Activated T-helper 17 cell treated with anti-CD3 and anti-CD28 coated beads, Interleukin-2, amount 50 U/mL, for 72 hours (primary cell): ENCODE measurements around the gene CLEC2L. TPM values are rescaled to one million over a fixed set of nuclear protein-coding genes. Genes with fewer than 3 reads are reported as not detected.

Source experiments
- ATAC-seq: fragments of 150-1000 bp; cut with Tn5 transposase; replicated peaks from 2 replicates; pipeline ENCODE4 v1.10.0; 2021; ENCODE audit warnings: mild to moderate bottlenecking, moderate library complexity
- H3K27ac Mint-ChIP-seq: one replicate; pipeline ENCODE4 v1.8.0; 2022; ENCODE audit warnings: mixed read lengths
- H3K27me3 Mint-ChIP-seq: one replicate; pipeline ENCODE4 v1.8.0; 2022; ENCODE audit warnings: mixed read lengths
- H3K36me3 Mint-ChIP-seq: one replicate; pipeline ENCODE4 v1.8.0; 2022; ENCODE audit warnings: low read depth, mild to moderate bottlenecking, mixed read lengths
- H3K4me1 Mint-ChIP-seq: one replicate; pipeline ENCODE4 v1.8.0; 2022; ENCODE audit warnings: mixed read lengths
- H3K4me3 Mint-ChIP-seq: one replicate; pipeline ENCODE4 v1.8.0; 2022; ENCODE audit warnings: mild to moderate bottlenecking, mixed read lengths
- H3K9me3 Mint-ChIP-seq: one replicate; pipeline ENCODE4 v1.8.0; 2022; ENCODE audit warnings: mixed read lengths
- total RNA-seq, 2 donors: library from RNA; stranded (reverse); gene quantifications; one replicate each; pipeline ENCODE4 v1.2.3, GENCODE V29; 2022

CLEC2L gene
- total RNA-seq, 2 donors from 2014 or later, result not detected

DNA sequence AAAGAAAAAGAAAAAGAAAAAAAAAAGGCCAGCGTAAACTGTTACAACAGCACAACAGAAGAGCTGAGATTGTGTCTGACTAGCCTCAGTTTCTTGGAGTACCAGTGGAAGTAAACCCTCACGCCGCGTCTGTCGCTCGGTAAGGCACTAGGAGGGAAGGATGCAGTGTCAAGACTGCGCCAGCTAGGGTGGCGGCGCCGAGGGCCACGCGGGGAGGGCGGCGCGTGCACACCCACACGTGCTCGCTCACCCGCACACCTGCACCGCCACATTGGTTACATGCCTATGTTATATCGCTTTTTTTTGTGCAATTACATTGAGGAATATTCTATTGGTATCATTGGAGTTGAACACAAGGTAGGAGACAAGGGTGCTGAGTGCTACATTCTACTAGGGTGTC lies 48.2 kb downstream of the CLEC2L start:
- Mint-ChIP-seq H3K27ac (no peak overlapping the region), H3K36me3 (peaks cover 55% of the 10 kb centered on the region), H3K9me3 (no peaks in the 10 kb centered on the region), H3K27me3 (no peaks in the 10 kb centered on the region), H3K4me3 (no peak overlapping the region), H3K4me1 (peaks cover 7% of the 10 kb centered on the region)
- ATAC-seq, result no peak

DNA sequence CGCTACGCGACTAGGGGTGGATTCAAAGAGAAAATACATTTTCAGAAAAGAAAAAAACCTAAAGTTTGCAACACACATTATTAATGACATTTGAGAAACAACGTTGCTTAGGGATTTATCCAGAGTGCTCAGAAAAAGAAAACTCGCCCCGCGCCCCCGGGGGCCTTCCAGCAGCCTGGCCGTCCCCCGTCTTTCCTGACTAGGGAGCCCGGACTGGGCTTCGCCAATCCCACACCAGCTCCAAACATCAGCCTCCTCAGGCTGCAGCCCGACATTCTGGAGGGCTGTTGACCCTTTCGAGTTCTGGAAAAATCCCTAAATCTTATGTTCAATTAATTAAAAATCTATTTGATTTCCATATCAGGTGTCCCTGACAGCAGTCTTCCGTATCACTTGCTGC lies 48.6 kb downstream of the CLEC2L start:
- no peak for ATAC-seq
- no peak overlapping the region for H3K27ac Mint-ChIP-seq
- H3K4me1 Mint-ChIP-seq, result peaks cover 4% of the 10 kb centered on the region
- H3K4me3 Mint-ChIP-seq, result no peak overlapping the region
- peaks cover 56% of the 10 kb centered on the region for H3K36me3 Mint-ChIP-seq
- H3K27me3 Mint-ChIP-seq, result no peaks in the 10 kb centered on the region
- no peaks in the 10 kb centered on the region for H3K9me3 Mint-ChIP-seq

DNA sequence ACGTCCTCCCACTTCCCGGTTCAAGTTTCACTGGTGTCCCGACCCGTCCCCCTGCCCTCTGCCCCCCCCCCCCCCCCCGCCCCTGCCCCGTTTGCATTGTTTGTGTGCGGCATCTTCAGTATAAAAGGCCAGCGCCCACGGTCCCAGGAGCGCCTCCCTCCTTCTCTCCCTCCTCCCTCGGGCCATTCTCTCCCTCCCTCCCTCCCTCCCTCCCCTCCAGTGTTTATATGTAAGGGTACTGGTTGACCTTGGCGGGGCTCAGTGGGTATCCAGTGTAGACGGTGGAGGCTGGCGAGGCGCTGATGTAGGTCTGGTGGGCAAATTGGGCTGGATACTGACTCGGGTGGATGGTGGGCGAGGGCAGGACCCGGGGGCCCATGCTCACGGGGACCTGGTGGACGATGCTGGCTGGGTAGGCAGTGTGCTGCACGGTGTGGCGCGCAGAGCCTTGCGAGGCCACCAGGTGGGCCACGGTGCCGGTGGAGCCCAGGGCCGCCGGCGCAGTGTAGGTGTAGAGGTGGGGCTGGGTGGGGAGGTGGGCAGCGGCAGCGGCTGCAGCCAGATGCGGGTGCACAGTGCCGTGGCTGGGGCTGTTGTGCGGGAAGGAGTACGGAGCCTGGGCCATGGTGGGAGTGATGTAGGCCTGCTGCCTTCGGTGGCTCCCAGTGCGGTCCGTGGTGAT lies 49.4 kb downstream of the CLEC2L start:
- Mint-ChIP-seq H3K9me3 (no peaks in the 10 kb centered on the region), H3K4me1 (peaks cover 3% of the 10 kb centered on the region), H3K4me3 (no peak overlapping the region), H3K36me3 (peaks cover 62% of the 10 kb centered on the region), H3K27ac (no peak overlapping the region), H3K27me3 (no peaks in the 10 kb centered on the region)
- no peak for ATAC-seq

DNA sequence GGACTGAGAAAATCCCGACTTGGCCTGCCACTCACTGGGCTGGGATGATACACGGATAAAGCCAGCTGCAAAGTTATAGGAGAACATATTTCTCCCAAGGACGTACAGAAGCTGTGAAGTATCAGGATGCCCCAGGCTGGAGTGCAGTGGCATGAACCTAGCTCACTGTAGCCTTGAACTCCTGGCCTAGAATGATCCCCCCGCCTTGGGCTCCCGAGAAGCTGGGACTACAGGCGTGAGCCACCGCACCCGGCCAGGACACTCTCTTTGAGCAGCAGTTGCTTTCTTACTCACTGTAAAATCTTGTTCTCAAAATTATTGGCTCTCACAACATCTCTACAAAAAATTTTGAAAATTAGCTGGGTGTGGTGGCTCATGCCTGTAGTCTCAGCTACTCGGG lies 50.4 kb downstream of the CLEC2L start:
- no peak for ATAC-seq
- Mint-ChIP-seq H3K4me3 (no peak overlapping the region), H3K27ac (no peak overlapping the region), H3K27me3 (no peaks in the 10 kb centered on the region), H3K9me3 (no peaks in the 10 kb centered on the region), H3K36me3 (peaks cover 70% of the 10 kb centered on the region), H3K4me1 (no peaks in the 10 kb centered on the region)

DNA sequence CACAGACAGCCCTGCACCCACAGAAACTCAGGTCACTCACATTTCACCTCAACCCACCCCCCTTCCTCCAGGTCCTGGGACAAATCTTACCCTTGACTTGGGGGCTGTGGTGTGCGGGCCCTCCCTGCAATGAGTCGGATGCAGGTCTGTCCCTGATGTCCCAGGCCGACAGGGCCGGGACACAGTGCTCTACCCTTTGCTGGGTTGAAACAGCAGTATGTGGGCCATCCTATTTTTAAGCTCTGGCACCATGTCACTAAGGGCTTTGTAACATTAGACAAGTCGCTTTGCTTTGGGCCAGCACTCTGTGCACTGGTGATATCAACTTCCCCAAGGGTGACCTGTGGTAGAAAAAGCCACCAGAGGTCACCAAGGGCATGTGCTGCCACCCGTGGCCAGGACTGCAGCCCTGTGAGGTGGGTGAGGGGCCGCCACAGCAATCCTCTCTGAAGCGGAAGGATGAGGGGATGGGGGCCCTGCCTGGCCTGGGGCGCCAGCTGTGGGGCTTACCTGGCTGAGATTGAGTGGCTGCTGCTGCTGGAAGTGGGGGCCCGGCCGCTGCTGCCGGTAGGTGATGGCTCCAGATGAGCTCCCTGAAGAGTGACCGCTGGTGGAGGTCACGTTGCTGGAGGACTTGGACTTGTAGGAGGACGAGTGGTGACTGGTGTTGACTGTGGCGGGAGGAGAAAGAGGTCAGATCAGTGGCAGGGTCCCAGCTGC lies 51.3 kb downstream of the CLEC2L start:
- peak overlapping the region; percentile 22 for H3K27ac Mint-ChIP-seq
- H3K9me3 Mint-ChIP-seq, result no peaks in the 10 kb centered on the region
- H3K4me1 Mint-ChIP-seq, result no peaks in the 10 kb centered on the region
- ATAC-seq, result no peak
- H3K27me3 Mint-ChIP-seq, result no peaks in the 10 kb centered on the region
- no peak overlapping the region for H3K4me3 Mint-ChIP-seq
- peaks cover 77% of the 10 kb centered on the region for H3K36me3 Mint-ChIP-seq

DNA sequence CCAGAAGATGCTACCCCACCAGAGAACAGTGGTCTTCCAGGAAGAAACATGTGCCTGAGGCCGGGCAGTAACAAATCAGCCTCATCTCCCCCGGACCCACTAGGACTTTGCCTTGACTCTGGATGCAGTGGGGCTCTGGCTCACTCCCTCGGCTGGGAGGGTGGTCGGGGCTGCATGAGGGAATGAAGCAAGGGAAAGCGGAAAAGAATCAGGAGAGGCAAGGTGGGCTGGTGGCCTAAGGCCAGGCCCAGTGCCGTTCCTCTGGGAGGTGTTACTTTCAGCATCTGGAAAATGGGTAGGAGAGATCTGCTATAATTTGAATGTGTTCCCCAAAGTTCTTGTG lies 51.8 kb downstream of the CLEC2L start:
- no peak overlapping the region for H3K4me3 Mint-ChIP-seq
- peak overlapping the region; percentile 22 for H3K27ac Mint-ChIP-seq
- no peak for ATAC-seq
- no peaks in the 10 kb centered on the region for H3K9me3 Mint-ChIP-seq
- H3K4me1 Mint-ChIP-seq, result no peaks in the 10 kb centered on the region
- H3K36me3 Mint-ChIP-seq, result peaks cover 82% of the 10 kb centered on the region
- no peaks in the 10 kb centered on the region for H3K27me3 Mint-ChIP-seq

DNA sequence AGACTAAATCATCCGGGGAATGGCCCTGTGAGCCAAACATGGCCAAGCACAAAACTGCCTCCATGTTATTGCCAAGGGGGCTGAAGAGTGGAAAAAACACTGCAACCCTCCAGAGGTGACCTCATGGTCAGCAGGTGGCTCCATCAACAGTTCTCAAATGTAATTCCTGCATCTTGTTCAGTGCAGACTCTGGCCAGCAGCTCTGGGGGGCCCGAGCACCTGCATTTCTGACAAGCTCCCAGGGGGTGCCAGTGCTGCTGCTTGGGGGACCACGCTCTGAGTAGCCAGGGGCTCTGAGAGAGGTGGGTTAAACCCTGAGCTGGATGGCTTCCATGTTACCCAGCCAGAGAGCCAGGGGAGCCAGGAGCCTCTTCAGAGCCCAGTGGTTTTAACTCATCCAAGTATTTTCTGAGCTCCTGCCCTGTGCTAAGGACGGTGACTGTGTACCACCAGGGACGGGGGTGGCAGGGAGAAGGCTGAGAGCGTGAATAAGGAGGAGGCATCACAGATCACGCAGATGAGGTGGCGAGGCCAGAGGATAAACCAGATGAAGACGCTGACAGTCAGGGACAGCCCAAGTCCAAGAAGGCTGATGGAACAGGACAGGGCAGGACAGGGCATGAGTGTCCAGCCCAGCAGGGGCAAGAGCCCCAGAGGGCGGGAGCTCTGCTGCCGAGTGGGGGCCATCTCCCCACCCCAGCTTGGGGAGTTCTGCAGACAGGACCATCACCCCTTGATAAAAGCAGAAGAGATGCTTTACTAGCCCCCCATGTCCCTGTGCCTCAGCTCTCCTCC lies 52.9 kb downstream of the CLEC2L start:
- Mint-ChIP-seq H3K9me3 (no peaks in the 10 kb centered on the region), H3K27me3 (no peaks in the 10 kb centered on the region), H3K27ac (no peak overlapping the region), H3K4me1 (no peaks in the 10 kb centered on the region), H3K4me3 (no peak overlapping the region), H3K36me3 (peaks cover 80% of the 10 kb centered on the region)
- no peak for ATAC-seq

DNA sequence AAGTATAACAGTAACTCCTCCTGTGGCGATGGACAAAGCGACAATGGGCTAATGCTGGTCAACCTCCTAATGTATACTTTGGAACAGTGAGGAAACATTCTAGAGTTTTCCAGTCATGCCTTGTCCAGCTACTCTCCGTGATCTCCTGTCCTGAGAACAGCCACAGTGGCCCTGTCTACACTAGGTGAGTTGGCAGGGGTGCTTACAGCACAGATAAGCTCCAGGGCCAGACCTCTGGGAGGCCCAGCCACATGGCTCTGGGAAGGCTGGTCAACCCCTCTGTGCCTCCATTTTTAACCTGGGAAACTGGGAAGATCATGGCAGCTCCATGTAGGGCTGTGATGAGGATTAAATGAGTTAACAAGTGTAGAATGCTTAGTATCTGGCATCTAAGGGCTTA lies 57.0 kb downstream of the CLEC2L start:
- no peak for ATAC-seq
- Mint-ChIP-seq H3K4me3 (no peak overlapping the region), H3K9me3 (no peaks in the 10 kb centered on the region), H3K27ac (no peak overlapping the region), H3K27me3 (no peaks in the 10 kb centered on the region), H3K4me1 (no peaks in the 10 kb centered on the region), H3K36me3 (peaks cover 67% of the 10 kb centered on the region)

DNA sequence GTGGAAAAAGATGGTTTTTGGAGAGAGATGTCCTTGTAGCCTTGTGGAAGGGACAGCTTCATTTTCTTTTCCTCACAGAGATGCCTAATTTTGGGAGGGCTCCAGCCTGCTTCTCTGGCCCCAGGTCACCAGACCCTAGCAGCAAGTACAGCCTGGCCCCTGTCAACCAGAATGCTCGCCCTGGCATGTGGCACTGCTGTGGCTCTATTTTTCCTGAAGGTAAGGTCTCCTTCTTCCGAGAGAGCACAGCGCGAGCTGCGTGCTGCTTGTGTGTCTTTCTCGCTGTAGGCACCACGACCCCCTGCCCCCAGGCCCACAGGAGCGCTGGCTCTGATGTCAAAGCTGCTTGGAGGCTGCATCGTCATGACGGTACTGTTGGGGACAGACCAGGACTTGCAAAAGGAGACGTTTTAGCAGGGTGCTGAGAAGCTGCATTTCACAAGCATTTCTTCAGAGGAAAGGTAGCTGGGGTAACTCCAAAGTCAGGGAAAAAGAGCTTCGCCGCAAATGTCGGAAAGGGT lies 58.7 kb downstream of the CLEC2L start:
- Mint-ChIP-seq H3K9me3 (no peaks in the 10 kb centered on the region), H3K4me1 (no peaks in the 10 kb centered on the region), H3K27ac (no peak overlapping the region), H3K27me3 (no peaks in the 10 kb centered on the region), H3K4me3 (no peak overlapping the region), H3K36me3 (peaks cover 70% of the 10 kb centered on the region)
- ATAC-seq, result no peak

DNA sequence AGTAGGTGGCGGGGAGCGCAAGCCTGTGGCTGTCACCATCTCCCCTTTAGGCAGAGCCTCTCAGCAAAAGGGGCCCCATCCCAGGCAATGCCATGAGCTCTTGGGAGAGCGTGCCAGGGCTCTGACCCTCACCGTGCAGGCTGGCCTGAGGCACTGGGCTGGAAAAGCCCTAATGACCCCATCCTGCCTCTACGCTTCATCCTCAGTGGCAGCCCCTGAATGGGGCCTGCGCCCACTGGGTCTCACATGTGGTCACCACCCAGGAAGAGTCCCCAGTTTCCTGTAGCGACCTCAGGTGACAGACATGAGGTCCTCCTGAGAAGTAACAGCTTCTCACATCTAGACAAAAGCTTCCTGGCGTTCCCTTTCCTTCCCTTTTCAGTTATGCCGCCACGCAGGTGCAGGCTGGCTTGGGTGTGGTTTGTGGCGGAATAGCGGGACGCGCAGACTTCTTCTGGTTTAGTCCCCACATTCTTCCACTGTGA lies 59.2 kb downstream of the CLEC2L start:
- no peak overlapping the region for H3K27ac Mint-ChIP-seq
- H3K4me1 Mint-ChIP-seq, result no peaks in the 10 kb centered on the region
- no peak overlapping the region for H3K4me3 Mint-ChIP-seq
- H3K9me3 Mint-ChIP-seq, result no peaks in the 10 kb centered on the region
- H3K36me3 Mint-ChIP-seq, result peaks cover 70% of the 10 kb centered on the region
- H3K27me3 Mint-ChIP-seq, result no peaks in the 10 kb centered on the region
- ATAC-seq, result no peak

DNA sequence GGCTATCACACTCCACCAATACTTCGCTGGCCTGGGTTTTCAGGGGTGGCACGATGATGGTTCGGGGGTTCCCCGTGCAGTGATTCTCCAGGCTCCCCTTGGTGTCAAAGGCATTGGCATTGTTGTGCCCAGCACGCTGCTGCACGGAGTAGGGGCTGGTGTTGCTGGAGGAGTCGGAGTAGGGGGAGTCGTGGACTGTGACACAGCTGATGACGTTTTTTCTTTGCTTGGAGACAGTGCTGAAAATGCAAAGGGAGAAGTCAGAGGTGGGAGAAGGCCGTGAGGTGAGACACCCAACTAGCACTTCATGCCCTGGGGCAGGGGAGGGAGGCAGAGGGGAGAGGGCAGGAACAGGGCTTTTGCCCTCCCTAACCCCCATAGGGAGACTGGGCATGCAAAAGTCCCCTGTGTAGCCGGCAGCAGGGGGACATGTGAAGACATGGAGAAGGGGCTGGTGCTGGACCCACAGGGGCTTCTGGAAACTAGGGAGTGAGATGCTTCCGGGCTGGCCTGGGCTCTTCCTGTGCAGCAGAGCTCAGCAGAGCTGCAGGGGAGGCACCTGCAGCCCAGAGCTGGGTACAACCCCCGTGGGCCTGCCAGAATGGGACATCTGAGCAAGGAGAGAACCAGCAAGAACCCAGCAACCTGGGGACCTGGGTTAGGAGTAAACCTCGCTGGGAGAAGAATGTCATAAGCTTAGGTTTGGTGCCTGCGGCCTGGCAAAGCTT lies 60.5 kb downstream of the CLEC2L start:
- Mint-ChIP-seq H3K4me1 (no peaks in the 10 kb centered on the region), H3K27me3 (no peaks in the 10 kb centered on the region), H3K27ac (no peak overlapping the region), H3K36me3 (peaks cover 74% of the 10 kb centered on the region), H3K4me3 (no peak overlapping the region), H3K9me3 (no peaks in the 10 kb centered on the region)
- ATAC-seq, result no peak

DNA sequence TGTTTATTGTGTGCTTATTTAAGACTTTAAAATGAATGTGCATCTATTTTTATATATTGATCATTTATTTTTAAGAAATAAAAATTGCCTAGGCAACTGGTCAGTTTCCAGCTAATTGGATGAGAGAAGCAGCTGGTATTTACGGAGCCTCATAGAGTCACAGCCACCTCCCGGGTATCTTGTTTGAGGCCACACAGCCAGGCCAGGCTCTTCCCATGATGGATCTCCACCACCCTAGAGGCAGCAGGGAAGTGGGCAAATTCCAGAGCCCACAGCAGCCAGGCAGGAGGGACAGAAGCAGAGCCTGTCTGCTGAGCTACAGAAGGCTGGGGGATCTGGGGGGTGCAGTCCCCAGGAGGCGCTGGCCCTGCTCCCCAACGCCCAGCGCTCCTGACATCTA lies 61.6 kb downstream of the CLEC2L start:
- ATAC-seq, result no peak
- Mint-ChIP-seq H3K27me3 (no peaks in the 10 kb centered on the region), H3K9me3 (no peaks in the 10 kb centered on the region), H3K27ac (no peak overlapping the region), H3K36me3 (peaks cover 76% of the 10 kb centered on the region), H3K4me1 (no peaks in the 10 kb centered on the region), H3K4me3 (no peak overlapping the region)

DNA sequence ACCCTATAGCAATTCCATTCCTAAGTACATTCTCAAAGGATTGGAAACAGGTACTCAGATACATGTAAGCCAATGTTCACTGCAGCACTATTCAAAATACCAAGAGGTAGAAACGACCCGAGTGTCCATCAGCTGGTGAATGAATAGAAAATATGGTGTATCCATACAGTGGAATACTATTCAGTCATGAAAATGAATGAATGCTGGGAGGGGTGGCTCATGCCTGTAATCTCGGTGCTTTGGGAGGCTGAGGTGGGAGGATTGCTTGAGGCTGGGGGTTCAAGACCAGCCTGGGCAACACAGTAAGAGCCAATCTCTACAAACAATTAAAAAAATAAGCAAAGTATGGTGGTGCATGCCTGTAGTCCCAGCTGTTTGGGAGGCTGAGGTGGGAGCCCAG lies 62.8 kb downstream of the CLEC2L start:
- Mint-ChIP-seq H3K27ac (no peak overlapping the region), H3K36me3 (peaks cover 78% of the 10 kb centered on the region), H3K4me3 (no peak overlapping the region), H3K27me3 (no peaks in the 10 kb centered on the region), H3K9me3 (no peaks in the 10 kb centered on the region), H3K4me1 (no peaks in the 10 kb centered on the region)
- no peak for ATAC-seq

DNA sequence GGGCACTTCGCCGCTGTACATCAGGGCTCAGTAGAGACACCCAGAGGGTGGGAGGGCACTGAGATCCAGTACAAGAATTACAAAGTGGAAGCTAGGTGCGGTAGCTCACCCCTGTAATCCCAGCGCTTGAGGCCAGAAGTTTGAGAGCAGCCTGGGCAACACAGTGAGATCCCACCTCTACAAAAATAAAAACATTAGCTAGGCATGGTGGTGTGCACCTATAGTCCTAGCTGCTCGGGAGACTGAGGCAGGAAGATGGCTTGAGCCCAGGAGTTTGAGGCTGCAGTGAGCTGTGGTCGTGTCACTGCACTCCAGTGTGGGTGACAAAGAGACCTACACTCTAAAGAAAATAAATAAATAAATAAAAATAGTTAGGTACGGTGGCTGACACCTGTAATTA lies 64.0 kb downstream of the CLEC2L start:
- peaks cover 90% of the 10 kb centered on the region for H3K36me3 Mint-ChIP-seq
- H3K4me3 Mint-ChIP-seq, result no peak overlapping the region
- H3K4me1 Mint-ChIP-seq, result no peaks in the 10 kb centered on the region
- no peaks in the 10 kb centered on the region for H3K27me3 Mint-ChIP-seq
- ATAC-seq, result no peak
- H3K9me3 Mint-ChIP-seq, result no peaks in the 10 kb centered on the region
- H3K27ac Mint-ChIP-seq, result no peak overlapping the region
